Breast epithelium (tissue), 3 donors: ENCODE results near the gene LRRC53.

Experiments used
- POLR2A ChIP-seq: fragments of 450-650 bp; IDR thresholded peaks from one replicate; pipeline ENCODE4 v1.6.1; 2016; ENCODE audit warnings: antibody characterized with exemption, mild to moderate bottlenecking, moderate library complexity
- POLR2AphosphoS5 ChIP-seq, 3 donors: sonication (generic); formaldehyde crosslinking; IDR thresholded peaks; one replicate each; pipeline ENCODE4 v1.6.1; 2017; ENCODE audit warnings: antibody characterized with exemption in 3 of 3

DNA sequence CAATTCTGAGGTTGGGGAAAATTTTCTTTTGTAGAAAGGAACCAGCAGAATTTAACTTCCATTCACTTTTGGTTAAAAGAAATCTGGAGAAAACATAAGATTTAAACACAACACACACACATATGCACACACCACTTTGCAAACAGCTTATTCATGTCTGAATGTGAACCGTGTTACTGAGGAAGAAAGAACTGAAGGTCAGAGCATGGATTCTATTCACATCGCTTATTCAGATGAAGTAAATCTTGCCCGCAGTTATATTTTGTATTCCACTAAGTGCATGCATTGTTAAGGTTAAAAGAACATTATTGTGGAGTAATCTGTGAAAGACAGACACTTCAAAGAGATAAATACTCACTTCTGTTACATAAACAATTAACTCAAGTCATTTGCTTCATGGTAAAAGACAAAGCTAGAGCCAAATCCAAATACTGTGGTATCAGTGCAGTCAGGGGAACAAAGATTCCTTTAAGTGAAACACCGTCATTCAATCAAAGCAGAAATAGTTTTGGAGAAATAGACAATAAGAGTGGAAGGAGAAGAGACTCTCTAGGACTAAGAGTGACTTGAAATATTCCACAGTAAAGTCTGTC is 82.0 kb downstream of the LRRC53 start:
- TF ChIP-seq POLR2AphosphoS5 (IDR thresholded peaks at IDR 0.05), result no peak
- TF ChIP-seq POLR2A, result no peak
